ENCODE results near the gene GFPT1.

GFPT1 gene

DNA sequence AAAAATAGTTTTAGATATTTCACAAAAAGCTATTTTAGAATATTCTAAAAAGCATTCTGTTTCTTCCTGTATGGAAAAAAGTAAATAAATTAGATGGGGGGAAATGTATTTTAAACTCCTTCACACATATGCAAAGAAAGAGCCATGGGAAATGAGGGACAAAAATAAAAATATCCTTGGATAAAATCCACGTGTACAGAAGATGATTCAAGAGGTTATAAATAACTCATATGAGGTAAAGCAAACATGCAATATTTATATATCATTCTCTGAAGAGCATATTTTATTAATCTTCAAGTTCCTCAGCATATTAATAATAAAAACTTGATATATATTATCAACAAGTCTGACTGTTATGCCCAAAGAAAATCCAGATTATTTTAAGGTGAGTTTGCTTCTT, 8.8 kb upstream of the GFPT1 start:
- no peak for TF ChIP-seq EZH2phosphoT487 (IDR thresholded peaks at IDR 0.05; ENCODE audit: borderline replicate concordance)
- TF ChIP-seq, protein P1, sequence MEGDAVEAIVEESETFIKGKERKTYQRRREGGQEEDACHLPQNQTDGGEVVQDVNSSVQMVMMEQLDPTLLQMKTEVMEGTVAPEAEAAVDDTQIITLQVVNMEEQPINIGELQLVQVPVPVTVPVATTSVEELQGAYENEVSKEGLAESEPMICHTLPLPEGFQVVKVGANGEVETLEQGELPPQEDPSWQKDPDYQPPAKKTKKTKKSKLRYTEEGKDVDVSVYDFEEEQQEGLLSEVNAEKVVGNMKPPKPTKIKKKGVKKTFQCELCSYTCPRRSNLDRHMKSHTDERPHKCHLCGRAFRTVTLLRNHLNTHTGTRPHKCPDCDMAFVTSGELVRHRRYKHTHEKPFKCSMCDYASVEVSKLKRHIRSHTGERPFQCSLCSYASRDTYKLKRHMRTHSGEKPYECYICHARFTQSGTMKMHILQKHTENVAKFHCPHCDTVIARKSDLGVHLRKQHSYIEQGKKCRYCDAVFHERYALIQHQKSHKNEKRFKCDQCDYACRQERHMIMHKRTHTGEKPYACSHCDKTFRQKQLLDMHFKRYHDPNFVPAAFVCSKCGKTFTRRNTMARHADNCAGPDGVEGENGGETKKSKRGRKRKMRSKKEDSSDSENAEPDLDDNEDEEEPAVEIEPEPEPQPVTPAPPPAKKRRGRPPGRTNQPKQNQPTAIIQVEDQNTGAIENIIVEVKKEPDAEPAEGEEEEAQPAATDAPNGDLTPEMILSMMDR (conservative IDR thresholded peaks at IDR 0.05; ENCODE audit: low read length), result no peak
- Histone ChIP-seq H3K4me3 (ENCODE audit: low read length, poor library complexity, severe bottlenecking) (no peak overlapping the region), H3K9ac (ENCODE audit: low read depth, low read length, poor library complexity, severe bottlenecking) (no peak overlapping the region), H3K79me2 (ENCODE audit: insufficient read depth, low read length) (no peaks in the 10 kb centered on the region), H3K27me3 (ENCODE audit: insufficient read depth, low read length, poor library complexity, severe bottlenecking) (no peaks in the 10 kb centered on the region), H2AFZ (ENCODE audit: low read length) (no peak overlapping the region), H3K4me2 (ENCODE audit: low read depth, low read length, poor library complexity, severe bottlenecking) (no peak overlapping the region), H3K4me1 (ENCODE audit: insufficient read depth, low read length, poor library complexity, severe bottlenecking) (no peaks in the 10 kb centered on the region), H3F3A (ENCODE audit: low read depth) (no peaks in the 10 kb centered on the region), H3K36me3 (ENCODE audit: insufficient read depth, low read length) (peaks cover 24% of the 10 kb centered on the region; the same call in 1 of the 2 replicates), H3K9me2 (replicated peaks; ENCODE audit: low read depth, low read length) (no peaks in the 10 kb centered on the region), H3K9me3 (ENCODE audit: insufficient read depth, low read depth, low read length) (no peaks in the 10 kb centered on the region), H4K20me1 (ENCODE audit: insufficient read depth, low read length, poor library complexity, severe bottlenecking) (no peaks in the 10 kb centered on the region)

DNA sequence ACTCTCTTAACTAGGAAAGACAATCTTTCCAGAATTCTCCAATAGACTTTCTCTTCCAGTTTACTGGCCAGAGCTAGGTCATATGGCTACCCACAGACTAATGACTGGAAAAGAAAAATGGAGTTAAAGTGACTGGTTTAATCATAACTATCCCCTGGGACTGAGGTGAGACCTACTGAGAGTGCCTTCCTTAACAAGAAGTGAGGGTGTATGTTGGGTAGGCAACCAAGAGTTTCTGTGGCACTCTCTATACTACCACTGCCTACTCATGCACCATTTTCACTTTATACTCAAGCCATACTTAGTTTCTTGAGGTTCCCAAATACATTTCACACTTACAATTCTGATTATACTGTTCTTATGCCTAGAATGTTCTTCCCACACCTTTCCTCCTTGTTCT, 6.9 kb upstream of the GFPT1 start:
- Histone ChIP-seq H3K9me2 (replicated peaks; ENCODE audit: low read depth, low read length) (no peaks in the 10 kb centered on the region), H3K4me3 (ENCODE audit: low read length, poor library complexity, severe bottlenecking) (no peak overlapping the region), H3K9me3 (ENCODE audit: insufficient read depth, low read depth, low read length) (no peaks in the 10 kb centered on the region), H3K27me3 (ENCODE audit: insufficient read depth, low read length, poor library complexity, severe bottlenecking) (no peaks in the 10 kb centered on the region), H3K79me2 (ENCODE audit: insufficient read depth, low read length) (no peaks in the 10 kb centered on the region), H3K9ac (ENCODE audit: low read depth, low read length, poor library complexity, severe bottlenecking) (no peak overlapping the region), H3K36me3 (ENCODE audit: insufficient read depth, low read length) (peaks cover 13% of the 10 kb centered on the region; the same call in 1 of the 2 replicates), H3F3A (ENCODE audit: low read depth) (no peaks in the 10 kb centered on the region), H2AFZ (ENCODE audit: low read length) (no peak overlapping the region), H3K4me1 (ENCODE audit: insufficient read depth, low read length, poor library complexity, severe bottlenecking) (no peaks in the 10 kb centered on the region), H4K20me1 (ENCODE audit: insufficient read depth, low read length, poor library complexity, severe bottlenecking) (no peaks in the 10 kb centered on the region), H3K4me2 (ENCODE audit: low read depth, low read length, poor library complexity, severe bottlenecking) (no peak overlapping the region)
- no peak for TF ChIP-seq EZH2phosphoT487 (IDR thresholded peaks at IDR 0.05; ENCODE audit: borderline replicate concordance)
- TF ChIP-seq, protein P1 (conservative IDR thresholded peaks at IDR 0.05; ENCODE audit: low read length), result no peak

DNA sequence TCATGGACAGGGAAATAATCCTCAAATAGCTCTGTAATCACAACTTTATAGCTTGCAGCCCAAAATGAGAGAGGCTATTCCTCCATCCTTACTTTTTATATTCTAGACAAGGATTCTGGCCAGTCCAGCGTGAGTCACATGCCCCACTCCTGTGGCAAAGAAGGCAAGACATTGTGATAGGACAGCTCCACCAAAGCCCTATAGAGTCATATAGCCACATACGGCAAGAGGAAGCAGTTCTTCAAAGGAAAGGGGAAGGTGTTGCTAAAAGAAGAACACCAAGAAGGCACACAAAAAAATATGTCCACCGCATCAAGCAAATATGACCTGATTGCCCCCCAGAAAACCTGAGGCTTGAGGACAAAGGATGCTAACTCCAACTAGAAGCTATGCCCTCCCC, 3.4 kb upstream of the GFPT1 start:
- Histone ChIP-seq H3K9me2 (replicated peaks; ENCODE audit: low read depth, low read length) (no peaks in the 10 kb centered on the region), H3K27me3 (ENCODE audit: insufficient read depth, low read length, poor library complexity, severe bottlenecking) (no peaks in the 10 kb centered on the region), H3F3A (ENCODE audit: low read depth) (no peaks in the 10 kb centered on the region), H3K4me1 (ENCODE audit: insufficient read depth, low read length, poor library complexity, severe bottlenecking) (peaks cover 19% of the 10 kb centered on the region), H3K4me3 (ENCODE audit: low read length, poor library complexity, severe bottlenecking) (no peak overlapping the region), H3K4me2 (ENCODE audit: low read depth, low read length, poor library complexity, severe bottlenecking) (no peak overlapping the region), H4K20me1 (ENCODE audit: insufficient read depth, low read length, poor library complexity, severe bottlenecking) (peaks cover 9% of the 10 kb centered on the region), H2AFZ (ENCODE audit: low read length) (no peak overlapping the region), H3K9ac (ENCODE audit: low read depth, low read length, poor library complexity, severe bottlenecking) (no peak overlapping the region), H3K79me2 (ENCODE audit: insufficient read depth, low read length) (peaks cover 23% of the 10 kb centered on the region), H3K9me3 (ENCODE audit: insufficient read depth, low read depth, low read length) (no peaks in the 10 kb centered on the region), H3K36me3 (ENCODE audit: insufficient read depth, low read length) (peaks cover 6% of the 10 kb centered on the region; the same call in 1 of the 2 replicates)
- TF ChIP-seq EZH2phosphoT487 (IDR thresholded peaks at IDR 0.05; ENCODE audit: borderline replicate concordance), result no peak
- TF ChIP-seq, protein P1 (conservative IDR thresholded peaks at IDR 0.05; ENCODE audit: low read length), result no peak

All from Loucy (cell line).